ENCODE data around the gene CETN1.

GRCh38 chr18:555705-556457, 24.3 kb upstream of the CETN1 start:
- TF ChIP-seq CTCF (IDR thresholded peaks at IDR 0.05; ENCODE audit: low read depth, low read length): no peak
- no peak for TF ChIP-seq EZH2phosphoT487 (IDR thresholded peaks at IDR 0.05; ENCODE audit: low read depth)
